GM12891 (cell line): Measurements from ENCODE around the gene GPD1L.
"Not testable (repeated sequence)": the region's sequence is repeated elsewhere in the genome, so short reads cannot be mapped to it uniquely, and the experiment has no call there.

Source experiments
- DNase-seq: peaks from one replicate; pipeline ENCODE4 v3.0.0; 2011; ENCODE audit warnings: low spot score; ENCODE audit not compliant: insufficient read length
- FAIRE-seq: peaks from 2 replicates; lab custom pipeline; 2011; peaks lifted over from hg19 to GRCh38; lab: Jason Lieb, UNC
- PAX5 ChIP-seq: IDR thresholded peaks from 2 replicates; pipeline ENCODE4 v1.6.1; 2011; ENCODE audit warnings: low read length, moderate library complexity, mild to moderate bottlenecking; ENCODE audit not compliant: insufficient read depth, severe bottlenecking
- POLR2A ChIP-seq: IDR thresholded peaks from 2 replicates; pipeline ENCODE4 v1.6.1; 2011; ENCODE audit warnings: low read depth, low read length, control low read depth
- POLR2AphosphoS5 ChIP-seq: IDR thresholded peaks from 2 replicates; pipeline ENCODE4 v1.6.1; 2011; ENCODE audit warnings: low read depth, low read length, control low read depth
- POU2F2 ChIP-seq: IDR thresholded peaks from 2 replicates; pipeline ENCODE4 v1.6.1; 2011; ENCODE audit warnings: low read depth, mild to moderate bottlenecking, control low read depth, low read length, moderate library complexity
- SPI1 ChIP-seq: IDR thresholded peaks from 2 replicates; pipeline ENCODE4 v1.6.1; 2011; ENCODE audit warnings: low read depth, low read length, control low read depth
- TAF1 ChIP-seq: IDR thresholded peaks from 2 replicates; pipeline ENCODE4 v1.6.1; 2011; ENCODE audit warnings: low read depth, low read length, control low read depth

The GPD1L gene

DNA sequence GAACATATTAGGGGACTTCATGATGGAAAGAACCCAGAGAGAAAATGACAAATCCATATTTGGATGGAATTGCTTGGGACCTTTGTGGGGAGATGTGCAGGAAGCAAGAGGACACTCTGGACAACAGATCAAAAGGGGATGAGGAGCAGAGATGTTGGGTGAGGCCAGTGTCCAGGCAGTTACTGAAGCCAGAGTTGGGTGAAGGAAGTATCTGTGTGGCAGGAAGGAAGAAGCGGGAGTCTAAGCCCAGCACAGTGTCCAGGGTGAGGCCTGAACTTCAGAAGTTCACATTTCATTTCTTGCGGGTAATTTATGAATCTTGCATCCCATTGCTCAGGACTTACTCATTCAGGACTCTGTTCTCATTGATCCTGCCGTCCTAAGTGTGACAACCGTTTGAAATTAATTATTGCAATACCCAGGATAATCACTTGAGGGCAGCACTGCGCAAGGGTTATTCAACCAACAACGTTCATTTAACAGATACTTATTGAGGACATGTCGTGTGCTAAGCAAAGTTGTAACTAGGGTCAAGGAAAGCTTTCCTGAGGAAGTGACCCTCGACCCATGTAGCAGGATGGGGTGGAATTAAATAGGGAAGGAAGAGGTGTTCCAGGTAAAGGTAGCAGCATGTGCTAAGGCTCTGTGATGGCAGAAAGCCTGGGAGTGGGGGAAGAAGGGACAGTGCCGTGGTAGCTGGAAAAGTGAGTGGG lies 70.7 kb downstream of the GPD1L start:
- DNase-seq (no peak), FAIRE-seq (peak; percentile 88)
- no peak for TF ChIP-seq TAF1
- TF ChIP-seq POLR2AphosphoS5, result no peak
- TF ChIP-seq POU2F2, result no peak
- TF ChIP-seq POLR2A, result no peak
- TF ChIP-seq SPI1, result no peak
- TF ChIP-seq PAX5, result no peak

DNA sequence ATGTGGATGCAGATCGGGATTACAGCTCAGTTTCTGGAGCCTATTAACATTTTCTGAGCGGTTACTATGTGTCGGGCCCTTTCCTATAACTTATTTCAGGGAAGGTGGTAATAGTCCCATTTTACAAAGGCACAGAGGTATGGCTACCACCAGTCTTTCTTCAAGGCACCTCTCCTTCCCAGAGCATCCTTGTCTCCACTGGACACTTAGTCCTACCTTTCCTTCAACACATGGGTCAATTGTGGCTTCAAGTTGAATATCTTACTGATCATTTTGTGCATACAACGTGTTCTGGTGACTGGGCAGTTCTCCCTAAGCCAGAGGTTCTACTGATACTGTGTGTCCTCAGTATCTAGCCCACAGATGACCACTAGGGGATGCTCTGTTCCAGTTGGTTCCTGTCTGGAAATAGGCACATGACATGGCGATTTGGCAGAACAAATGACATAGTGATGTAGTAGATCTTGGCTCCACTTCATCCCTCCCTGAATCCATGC lies 71.3 kb downstream of the GPD1L start:
- DNase-seq, result no peak
- peak; percentile 3; the same call in 1 of the 2 replicates for TF ChIP-seq SPI1
- no peak for TF ChIP-seq PAX5
- peak; percentile 86 for FAIRE-seq

DNA sequence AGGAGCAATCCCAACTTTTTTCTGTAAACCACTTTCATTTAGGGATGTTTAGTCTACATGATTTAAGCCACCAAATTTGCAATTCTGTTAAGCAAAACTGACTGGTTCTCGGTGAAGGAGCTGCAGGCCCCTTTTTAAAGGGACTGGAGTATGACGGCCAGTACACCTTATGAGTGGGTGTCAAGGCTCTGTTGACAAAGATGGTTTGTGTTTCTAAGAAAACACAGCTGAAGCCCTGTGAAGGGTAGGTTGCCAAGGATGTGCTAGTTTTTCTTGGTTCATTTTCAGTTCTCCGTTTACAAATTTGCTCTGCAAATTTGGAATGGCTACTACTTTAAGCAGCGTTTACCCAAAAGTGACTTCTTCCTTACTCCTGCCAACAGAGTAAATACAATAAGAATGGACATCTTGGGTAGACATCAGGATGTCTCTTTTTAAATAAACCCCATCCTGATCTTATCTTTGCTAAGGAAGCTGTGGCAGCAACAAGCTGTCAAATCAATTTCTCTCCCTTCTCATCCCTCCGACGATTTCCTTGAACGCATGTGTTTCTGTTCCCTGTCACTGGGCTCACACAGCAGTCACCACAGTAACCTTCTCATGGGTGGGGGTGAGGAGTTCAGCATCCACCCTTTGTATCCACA lies 73.8 kb downstream of the GPD1L start:
- TF ChIP-seq PAX5, result no peak
- TF ChIP-seq POLR2AphosphoS5, result no peak
- no peak for TF ChIP-seq SPI1
- no peak for TF ChIP-seq POLR2A
- no peak for TF ChIP-seq POU2F2
- TF ChIP-seq TAF1, result no peak
- FAIRE-seq (no peak), DNase-seq (no peak)

DNA sequence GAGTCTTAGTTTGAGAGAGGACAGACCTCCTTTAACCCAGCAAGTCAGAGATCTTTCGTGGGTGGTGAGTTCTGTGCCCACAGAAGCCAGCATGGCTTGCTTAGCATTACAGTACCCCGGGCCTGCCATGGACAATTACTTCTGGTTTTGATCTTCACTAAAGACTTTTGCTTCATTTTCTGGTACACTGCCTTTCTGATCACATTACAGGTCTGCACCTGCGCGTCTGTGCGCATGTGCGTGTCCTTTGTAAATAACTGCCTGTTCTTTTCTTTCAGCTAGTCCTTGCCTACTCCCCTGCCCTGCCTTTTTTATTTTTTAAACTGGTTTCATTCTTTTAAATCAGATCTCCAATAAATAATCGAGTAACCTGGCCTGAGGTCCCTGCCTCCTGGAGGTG lies 74.9 kb downstream of the GPD1L start:
- FAIRE-seq (no peak), DNase-seq (no peak)
- TF ChIP-seq TAF1, result no peak
- no peak for TF ChIP-seq SPI1
- no peak for TF ChIP-seq POLR2A
- TF ChIP-seq PAX5, result no peak
- no peak for TF ChIP-seq POLR2AphosphoS5
- TF ChIP-seq POU2F2, result no peak

DNA sequence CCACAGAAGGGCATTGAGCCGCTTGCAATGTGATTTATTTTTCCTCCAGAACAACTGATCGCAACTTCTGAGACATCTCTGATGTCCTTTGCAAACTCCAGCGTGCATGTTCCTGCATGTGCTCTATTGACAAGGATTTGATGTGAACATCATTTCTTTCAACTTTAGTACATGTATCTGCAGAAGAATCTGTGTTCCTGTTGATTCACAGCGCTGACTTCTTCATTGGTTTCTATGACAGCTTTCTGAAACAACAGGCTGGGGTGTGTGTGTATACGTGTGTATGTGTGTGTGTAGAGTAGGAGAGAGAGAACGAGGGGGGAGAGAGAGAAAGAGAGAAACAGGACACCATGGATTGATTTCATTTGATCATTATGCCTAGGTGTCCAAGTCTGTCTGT lies 75.4 kb downstream of the GPD1L start:
- DNase-seq (no peak), FAIRE-seq (no peak)
- TF ChIP-seq POLR2AphosphoS5 (no peak), POU2F2 (no peak), POLR2A (no peak), SPI1 (no peak), TAF1 (no peak), PAX5 (no peak)

DNA sequence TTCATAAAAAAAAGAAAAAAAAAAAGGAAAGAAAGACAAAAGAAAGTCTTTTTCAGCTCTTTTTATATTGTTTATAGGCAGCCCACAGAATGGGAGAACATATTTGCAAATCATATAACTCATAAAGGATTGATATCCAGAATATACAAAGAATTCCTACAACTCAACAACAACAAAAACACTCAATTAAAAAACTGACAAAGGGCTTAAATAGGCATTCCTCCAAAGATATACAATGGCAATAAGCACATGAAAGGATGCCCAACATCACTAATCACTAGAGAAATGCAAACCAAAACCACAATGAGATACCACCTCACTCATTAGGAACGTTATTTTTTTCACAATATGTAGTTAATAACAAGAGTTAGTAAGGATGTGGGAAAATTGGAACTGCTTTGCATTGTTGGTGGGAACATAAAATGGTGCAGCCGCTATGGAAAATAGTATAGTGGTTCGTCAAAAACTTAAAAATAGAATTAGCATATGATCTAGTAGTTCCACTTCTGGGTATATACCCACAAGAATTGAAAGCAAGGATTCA lies 77.8 kb downstream of the GPD1L start:
- FAIRE-seq, result no peak
- TF ChIP-seq POU2F2, result no peak
- no peak for TF ChIP-seq TAF1
- no peak for TF ChIP-seq POLR2AphosphoS5
- no peak for TF ChIP-seq SPI1
- TF ChIP-seq PAX5, result no peak
- DNase-seq, result no peak

DNA sequence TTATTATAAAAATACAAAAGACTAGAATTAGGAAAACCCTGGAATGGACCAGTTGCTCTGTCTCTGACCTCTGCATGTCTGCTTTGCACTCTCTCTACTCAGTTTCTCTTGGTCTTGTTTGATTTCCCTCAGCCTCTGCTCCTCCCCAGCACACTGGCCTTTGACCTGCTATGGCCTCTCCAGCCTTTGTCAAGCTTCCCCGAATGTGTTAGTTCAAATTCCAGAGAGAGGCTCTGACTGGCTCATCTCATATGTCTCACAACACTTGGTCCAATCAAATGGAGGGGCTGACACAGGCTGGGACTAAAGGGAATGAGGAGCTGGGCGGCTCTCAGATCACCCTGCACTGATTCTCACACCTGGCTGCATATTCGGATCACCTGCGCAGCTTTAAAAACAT lies 79.7 kb downstream of the GPD1L start:
- no peak for FAIRE-seq
- no peak for TF ChIP-seq POLR2AphosphoS5
- no peak for TF ChIP-seq PAX5
- no peak for TF ChIP-seq SPI1
- no peak for TF ChIP-seq POLR2A
- TF ChIP-seq POU2F2, result no peak
- no peak for TF ChIP-seq TAF1

DNA sequence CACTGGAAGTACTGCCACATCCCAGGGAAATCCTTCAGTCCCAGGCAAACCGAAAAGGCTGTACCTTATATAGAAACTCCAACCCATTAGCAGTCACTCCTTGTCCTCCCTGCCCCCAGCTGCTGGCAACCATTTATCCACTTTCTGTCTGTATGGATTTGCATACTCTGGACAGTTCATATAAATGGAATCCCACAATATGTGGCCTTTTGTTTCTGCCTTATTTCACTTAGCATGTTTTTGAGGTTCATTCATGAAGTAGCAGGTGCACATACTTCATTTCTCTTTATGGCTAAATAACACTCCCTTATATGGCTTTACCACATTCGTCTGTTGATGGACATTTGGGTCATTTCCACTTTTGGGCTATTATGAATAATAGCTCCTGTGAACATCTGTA lies 80.5 kb downstream of the GPD1L start:
- no peak for TF ChIP-seq POLR2AphosphoS5
- TF ChIP-seq TAF1, result no peak
- FAIRE-seq (no peak), DNase-seq (no peak)

More for the DNA sequence above, 79.7 kb downstream of the GPD1L start:
- DNase-seq, result no peak

DNA sequence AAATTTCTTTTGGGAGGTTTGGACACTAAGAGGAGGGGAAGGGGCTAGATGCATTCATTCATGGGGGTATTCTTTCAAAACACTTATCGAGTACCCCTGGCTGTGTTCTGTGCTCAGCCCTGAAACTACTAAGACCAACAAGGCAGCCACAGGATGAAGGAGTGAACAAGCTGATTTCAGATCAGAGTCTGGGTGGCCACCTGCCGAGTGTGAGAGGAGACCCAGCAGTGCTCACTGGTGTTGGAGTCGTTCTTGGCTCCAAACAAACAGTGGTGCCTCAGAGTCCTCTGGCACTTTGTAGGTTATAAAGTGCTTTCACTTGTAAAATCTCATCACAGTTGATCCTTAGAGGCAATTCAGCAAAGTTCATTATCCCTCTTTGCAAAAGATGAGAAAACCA lies 83.3 kb downstream of the GPD1L start:
- TF ChIP-seq TAF1, result no peak
- TF ChIP-seq POLR2AphosphoS5, result no peak
- TF ChIP-seq POU2F2, result no peak
- TF ChIP-seq SPI1, result no peak
- no peak for TF ChIP-seq POLR2A
- no peak for TF ChIP-seq PAX5
- no peak for FAIRE-seq

DNA sequence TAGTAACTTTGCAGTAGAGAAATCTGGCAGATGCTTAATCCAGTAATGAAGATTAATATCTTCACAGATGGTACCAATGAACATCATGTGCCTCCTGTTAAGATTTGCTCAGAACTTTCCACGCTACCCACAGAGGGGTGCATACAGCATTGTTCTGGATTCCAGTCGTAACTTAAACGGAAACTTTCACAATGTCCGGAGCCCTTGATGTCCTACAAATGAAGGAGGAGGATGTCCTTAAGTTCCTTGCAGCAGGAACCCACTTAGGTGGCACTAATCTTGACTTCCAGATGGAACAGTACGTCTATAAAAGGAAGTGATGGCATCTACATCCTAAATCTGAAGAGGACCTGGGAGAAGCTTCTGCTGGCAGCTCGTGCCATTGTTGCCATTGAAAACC lies 84.1 kb downstream of the GPD1L start:
- FAIRE-seq, DNase-seq: not testable (repeated sequence)

More for the DNA sequence above, 83.3 kb downstream of the GPD1L start:
- no peak for DNase-seq
